ENCODE measurements around the gene LRRC49. TPM values are rescaled to one million over a fixed set of nuclear protein-coding genes. Genes with fewer than 3 reads are reported as not detected.

LRRC49 gene
- total RNA-seq, 6 donors from 2014 or later = 3.0 to 26.7 (median 9.2) TPM

GRCh38 chr15:71057581-71057980 lies 165.0 kb downstream of the LRRC49 start:
- WGBS, 2 donors = 91 to 92% methylated on average over 3 of the region's 3 CpGs
- DNase-seq (no peak), ATAC-seq (ENCODE audit: low FRiP score in 2 of 2) (no peak)
- Histone ChIP-seq H3K27me3 (no peaks in the 10 kb centered on the region), H3K27ac (no peak overlapping the region), H3K4me1 (no peaks in the 10 kb centered on the region), H3K4me3 (no peak overlapping the region), H3K36me3 (no peaks in the 10 kb centered on the region), H3K9me3 (no peaks in the 10 kb centered on the region)
- TF ChIP-seq POLR2AphosphoS5 (IDR thresholded peaks at IDR 0.05) (no peak), CTCF (IDR thresholded peaks at IDR 0.05) (no peak), POLR2A (IDR thresholded peaks at IDR 0.05) (no peak), EP300 (IDR thresholded peaks at IDR 0.05) (no peak)

- Histone ChIP-seq H3K27me3 (no peaks in the 10 kb centered on the region), H3K4me1 (no peaks in the 10 kb centered on the region), H3K36me3 (no peaks in the 10 kb centered on the region), H3K4me3 (no peak overlapping the region), H3K9me3 (no peaks in the 10 kb centered on the region), H3K27ac (no peak overlapping the region)
- no peak for TF ChIP-seq POLR2A (IDR thresholded peaks at IDR 0.05)
- no peak for TF ChIP-seq EP300 (IDR thresholded peaks at IDR 0.05)
- TF ChIP-seq POLR2AphosphoS5 (IDR thresholded peaks at IDR 0.05) = no peak
- no peak for TF ChIP-seq CTCF (IDR thresholded peaks at IDR 0.05)
- no peak for ATAC-seq (ENCODE audit: low FRiP score in 2 of 2)
- DNase-seq = no peak
- 90 to 100% methylated on average over 1 of the region's 1 CpG for WGBS, 2 donors
Measured at GRCh38 chr15:71060983-71061382, 168.4 kb downstream of the LRRC49 start.

GRCh38 chr15:71066983-71067382 lies 174.4 kb downstream of the LRRC49 start:
- ATAC-seq (ENCODE audit: low FRiP score in 2 of 2) = peak in 1 of 2 donors; percentile 71
- Histone ChIP-seq H3K36me3 (no peaks in the 10 kb centered on the region), H3K27me3 (no peaks in the 10 kb centered on the region), H3K27ac (no peak overlapping the region), H3K9me3 (no peaks in the 10 kb centered on the region), H3K4me1 (peaks cover 0 to 8% (median 3%) of the 10 kb centered on the region in 4 donors), H3K4me3 (no peak overlapping the region)
- WGBS, 2 donors = 78 to 90% methylated on average over 5 of the region's 5 CpGs
- no peak for DNase-seq
- TF ChIP-seq CTCF (IDR thresholded peaks at IDR 0.05) = no peak
- TF ChIP-seq POLR2A (IDR thresholded peaks at IDR 0.05) = no peak
- no peak for TF ChIP-seq EP300 (IDR thresholded peaks at IDR 0.05)
- TF ChIP-seq POLR2AphosphoS5 (IDR thresholded peaks at IDR 0.05) = no peak

GRCh38 chr15:71069693-71070092 lies 177.1 kb downstream of the LRRC49 start:
- no peaks in the 10 kb centered on the region for H3K9me3 ChIP-seq
- no peaks in the 10 kb centered on the region for H3K27me3 ChIP-seq
- no peak overlapping the region for H3K4me3 ChIP-seq
- no peak overlapping the region for H3K27ac ChIP-seq
- TF ChIP-seq POLR2A (IDR thresholded peaks at IDR 0.05) (no peak), CTCF (IDR thresholded peaks at IDR 0.05) (no peak), EP300 (IDR thresholded peaks at IDR 0.05) (no peak), POLR2AphosphoS5 (IDR thresholded peaks at IDR 0.05) (no peak)
- ATAC-seq (ENCODE audit: low FRiP score in 2 of 2) (no peak), DNase-seq (no peak)
- WGBS, 2 donors = 76 to 77% methylated on average over 2 of the region's 2 CpGs
- H3K4me1 ChIP-seq = peaks cover 0 to 8% (median 3%) of the 10 kb centered on the region in 4 donors
- H3K36me3 ChIP-seq = no peaks in the 10 kb centered on the region

GRCh38 chr15:71071529-71071928 lies 178.9 kb downstream of the LRRC49 start:
- DNase-seq = no peak
- Histone ChIP-seq H3K9me3 (no peaks in the 10 kb centered on the region), H3K4me1 (peaks cover 0 to 8% (median 3%) of the 10 kb centered on the region in 4 donors), H3K27me3 (no peaks in the 10 kb centered on the region), H3K4me3 (no peak overlapping the region), H3K36me3 (no peaks in the 10 kb centered on the region), H3K27ac (no peak overlapping the region)
- TF ChIP-seq CTCF (IDR thresholded peaks at IDR 0.05) = no peak
- no peak for TF ChIP-seq POLR2A (IDR thresholded peaks at IDR 0.05)
- ATAC-seq (ENCODE audit: low FRiP score in 2 of 2) = no peak

Measured in upper lobe of left lung (tissue), 6 donors.